Measurements from ENCODE around the gene NSD2. TPM values are rescaled to one million over a fixed set of nuclear protein-coding genes. Genes with fewer than 3 reads are reported as not detected.
"Not testable (repeated sequence)": the region's sequence is repeated elsewhere in the genome, so short reads cannot be mapped to it uniquely, and the experiment has no call there.

The NSD2 gene
- total and polyA plus RNA-seq, 4 experiments from 2014 or later = 1.1 to 57.4 (median 33.2) TPM

- Mint-ChIP-seq H3K9me3 (peaks cover 4 to 42% (median 27%) of the 10 kb centered on the region in 8 donors), H3K4me1 (peaks cover 11 to 40% (median 31%) of the 10 kb centered on the region in 4 donors), H3K27ac (peak overlapping the region in 3 of 7 donors; percentile 36 to 57 (median 42)), H3K36me3 (peaks cover 54 to 61% of the 10 kb centered on the region in 2 donors), H3K4me3 (peak overlapping the region in 1 of 8 donors; percentile 9), H3K27me3 (no peaks in the 10 kb centered on the region)
- no peaks in the 10 kb centered on the region for H3K27me3 ChIP-seq (ENCODE audit: insufficient read depth, low read length)
- peaks cover 14% of the 10 kb centered on the region for H3K36me3 ChIP-seq (ENCODE audit: insufficient read depth, low read length)
- H3K4me3 ChIP-seq (ENCODE audit: low read length in 2 of 2) = no peak overlapping the region
- ChIA-PET CTCF (ENCODE audit: partially characterized antibody) (interaction anchor here (1.1 kb wide), 1 partner anchor 10 kb away, joined by 3 read pairs; no protein-coding TSS in a partner anchor), POLR2A (ENCODE audit: partially characterized antibody) (no interaction called here)
- H3K4me1 ChIP-seq (ENCODE audit: insufficient read depth, low read length) = no peaks in the 10 kb centered on the region
- no peak for DNase-seq
- H3K9me3 ChIP-seq (ENCODE audit: control insufficient read depth in 1 of 2, low read length in 2 of 2) = peaks cover 0 to 6% of the 10 kb centered on the region in 2 donors
- H3K27ac ChIP-seq (ENCODE audit: low read depth, low read length) = no peak overlapping the region
- intact Hi-C loops (cut with micrococcal nuclease) = no loop called here
Measured at GRCh38 chr4:1994938-1995337, 123.7 kb downstream of the NSD2 start.

DNA sequence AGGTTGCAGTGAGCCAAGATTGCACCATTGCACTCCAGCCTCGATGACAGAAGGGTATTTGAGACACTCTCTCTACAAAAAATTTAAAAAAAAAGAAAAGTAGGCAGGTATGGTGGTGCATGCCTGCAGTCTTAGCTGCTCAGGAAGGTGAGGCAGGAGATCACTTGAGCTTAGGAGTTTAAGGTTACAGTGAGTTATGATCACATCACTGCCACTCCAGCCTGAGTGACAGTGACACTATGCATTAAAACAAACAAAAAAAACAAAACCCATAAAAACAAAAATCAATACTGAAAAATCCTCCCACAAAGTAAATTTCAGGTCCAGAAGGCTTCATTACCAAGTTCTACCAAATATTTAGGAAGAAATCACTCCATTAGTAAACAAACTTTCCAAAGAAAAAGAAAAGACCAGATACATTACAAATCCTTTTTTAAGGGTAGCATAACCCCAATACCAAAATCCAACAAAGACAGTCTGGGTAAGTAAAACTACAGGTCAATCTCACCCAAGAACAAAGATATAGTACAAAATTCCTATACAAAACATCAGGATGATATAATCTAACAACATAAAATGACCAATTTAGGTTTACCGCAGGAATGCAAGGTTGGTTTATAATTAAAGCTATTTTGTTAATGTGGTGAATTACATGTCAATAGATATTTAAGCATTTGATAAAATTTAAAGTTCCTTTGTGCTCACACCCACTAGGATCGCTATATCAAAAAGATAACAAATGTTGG is 125.8 kb downstream of the NSD2 start:
- H3K27me3 Mint-ChIP-seq = no peaks in the 10 kb centered on the region
- H3K27me3 ChIP-seq (ENCODE audit: insufficient read depth, low read length) = no peaks in the 10 kb centered on the region
- no peaks in the 10 kb centered on the region for H3K4me1 ChIP-seq (ENCODE audit: insufficient read depth, low read length)
- H3K4me3 Mint-ChIP-seq = no peak overlapping the region
- H3K4me3 ChIP-seq (ENCODE audit: low read length in 2 of 2) = no peak overlapping the region
- no peak for DNase-seq
- H3K36me3 ChIP-seq (ENCODE audit: insufficient read depth, low read length) = peaks cover 4% of the 10 kb centered on the region
- H3K27ac ChIP-seq (ENCODE audit: low read depth, low read length) = no peak overlapping the region
- intact Hi-C loops (cut with micrococcal nuclease) = no loop called here
- H3K27ac Mint-ChIP-seq = no peak overlapping the region
- peaks cover 57 to 59% of the 10 kb centered on the region in 2 donors for H3K36me3 Mint-ChIP-seq
- POLR2A ChIA-PET (ENCODE audit: partially characterized antibody) = interaction anchor here (1.2 kb wide), 1 partner anchor 13 kb away, joined by 7 read pairs; no protein-coding TSS in a partner anchor
- peaks cover 4 to 45% (median 31%) of the 10 kb centered on the region in 8 donors for H3K9me3 Mint-ChIP-seq
- CTCF ChIA-PET (ENCODE audit: partially characterized antibody) = no interaction called here
- peaks cover 0 to 6% of the 10 kb centered on the region in 2 donors for H3K9me3 ChIP-seq (ENCODE audit: control insufficient read depth in 1 of 2, low read length in 2 of 2)
- H3K4me1 Mint-ChIP-seq = peaks cover 17 to 57% (median 42%) of the 10 kb centered on the region in 4 donors

DNA sequence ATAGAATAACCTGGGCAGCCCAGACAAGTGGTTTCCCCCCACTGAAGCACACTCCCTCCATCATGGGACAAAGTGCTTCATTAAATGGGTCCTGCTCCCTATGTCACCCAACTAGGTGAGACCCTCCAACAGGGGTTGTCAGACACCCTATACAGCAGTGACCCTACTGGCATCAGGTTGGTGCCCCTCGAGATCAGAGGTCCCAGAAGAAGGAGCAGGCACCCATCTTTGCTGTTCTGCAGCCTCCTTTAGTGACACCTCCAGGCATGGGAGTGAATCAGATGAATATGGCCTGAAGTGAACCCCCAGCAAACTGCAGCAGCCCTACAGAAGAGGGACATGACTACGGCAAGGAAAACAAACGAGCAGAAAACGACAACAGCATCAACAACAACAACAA is 126.5 kb downstream of the NSD2 start:
- Histone ChIP-seq H3K4me1 (ENCODE audit: insufficient read depth, low read length) (peaks cover 6% of the 10 kb centered on the region), H3K4me3 (ENCODE audit: low read length in 2 of 2) (no peak overlapping the region), H3K27me3 (ENCODE audit: insufficient read depth, low read length) (no peaks in the 10 kb centered on the region), H3K27ac (ENCODE audit: low read depth, low read length) (no peak overlapping the region), H3K36me3 (ENCODE audit: insufficient read depth, low read length) (peaks cover 4% of the 10 kb centered on the region), H3K9me3 (ENCODE audit: control insufficient read depth in 1 of 2, low read length in 2 of 2) (peaks cover 0 to 6% of the 10 kb centered on the region in 2 donors)
- ChIA-PET POLR2A (ENCODE audit: partially characterized antibody) (interaction anchor here (0.7 kb wide), 1 partner anchor 223 kb away, joined by 3 read pairs; no protein-coding TSS in a partner anchor), CTCF (ENCODE audit: partially characterized antibody) (no interaction called here)
- intact Hi-C loops (cut with micrococcal nuclease) = no loop called here
- no peak overlapping the region for H3K27ac Mint-ChIP-seq
- H3K36me3 Mint-ChIP-seq = peaks cover 63 to 64% of the 10 kb centered on the region in 2 donors
- no peak overlapping the region for H3K4me3 Mint-ChIP-seq
- H3K9me3 Mint-ChIP-seq = peaks cover 4 to 45% (median 31%) of the 10 kb centered on the region in 8 donors
- DNase-seq = no peak
- peaks cover 22 to 63% (median 48%) of the 10 kb centered on the region in 4 donors for H3K4me1 Mint-ChIP-seq
- H3K27me3 Mint-ChIP-seq = no peaks in the 10 kb centered on the region

- Mint-ChIP-seq H3K36me3 (peaks cover 68 to 70% of the 10 kb centered on the region in 2 donors), H3K27ac (no peak overlapping the region), H3K4me3 (peak overlapping the region in 2 of 8 donors; percentile 17 to 24), H3K27me3 (no peaks in the 10 kb centered on the region), H3K9me3 (peaks cover 4 to 45% (median 31%) of the 10 kb centered on the region in 8 donors), H3K4me1 (peaks cover 28 to 69% (median 54%) of the 10 kb centered on the region in 4 donors)
- Histone ChIP-seq H3K4me3 (ENCODE audit: low read length in 2 of 2) (no peak overlapping the region), H3K36me3 (ENCODE audit: insufficient read depth, low read length) (peaks cover 4% of the 10 kb centered on the region), H3K27ac (ENCODE audit: low read depth, low read length) (no peak overlapping the region), H3K4me1 (ENCODE audit: insufficient read depth, low read length) (peaks cover 12% of the 10 kb centered on the region), H3K9me3 (ENCODE audit: control insufficient read depth in 1 of 2, low read length in 2 of 2) (peaks cover 0 to 6% of the 10 kb centered on the region in 2 donors), H3K27me3 (ENCODE audit: insufficient read depth, low read length) (no peaks in the 10 kb centered on the region)
- POLR2A ChIA-PET (ENCODE audit: partially characterized antibody) = interaction anchor here (0.6 to 0.7 kb wide), 2 partner anchors 191 to 223 kb away, joined by 3 read pairs; no protein-coding TSS in a partner anchor
- DNase-seq = no peak
- CTCF ChIA-PET (ENCODE audit: partially characterized antibody) = no interaction called here
- intact Hi-C loops (cut with micrococcal nuclease) = no loop called here
Measured at GRCh38 chr4:1998296-1998695, 127.1 kb downstream of the NSD2 start.

- H3K27me3 ChIP-seq (ENCODE audit: insufficient read depth, low read length); CTCF ChIA-PET (ENCODE audit: partially characterized antibody); H3K4me3 ChIP-seq (ENCODE audit: low read length in 2 of 2); H3K9me3 ChIP-seq (ENCODE audit: control insufficient read depth in 1 of 2, low read length in 2 of 2); H3K4me3 Mint-ChIP-seq; POLR2A ChIA-PET (ENCODE audit: partially characterized antibody); intact Hi-C loops (cut with micrococcal nuclease); H3K27ac ChIP-seq (ENCODE audit: low read depth, low read length); H3K27me3 Mint-ChIP-seq; DNase-seq; H3K36me3 ChIP-seq (ENCODE audit: insufficient read depth, low read length): not testable (repeated sequence)
- Mint-ChIP-seq H3K9me3 (peaks cover 4 to 45% (median 31%) of the 10 kb centered on the region in 8 donors), H3K36me3 (peaks cover 70 to 71% of the 10 kb centered on the region in 2 donors), H3K4me1 (peaks cover 30 to 72% (median 56%) of the 10 kb centered on the region in 4 donors), H3K27ac (peak overlapping the region in 1 of 7 donors; percentile 60)
- H3K4me1 ChIP-seq (ENCODE audit: insufficient read depth, low read length) = peaks cover 12% of the 10 kb centered on the region
Measured at GRCh38 chr4:1999308-1999707, 128.1 kb downstream of the NSD2 start.

DNA sequence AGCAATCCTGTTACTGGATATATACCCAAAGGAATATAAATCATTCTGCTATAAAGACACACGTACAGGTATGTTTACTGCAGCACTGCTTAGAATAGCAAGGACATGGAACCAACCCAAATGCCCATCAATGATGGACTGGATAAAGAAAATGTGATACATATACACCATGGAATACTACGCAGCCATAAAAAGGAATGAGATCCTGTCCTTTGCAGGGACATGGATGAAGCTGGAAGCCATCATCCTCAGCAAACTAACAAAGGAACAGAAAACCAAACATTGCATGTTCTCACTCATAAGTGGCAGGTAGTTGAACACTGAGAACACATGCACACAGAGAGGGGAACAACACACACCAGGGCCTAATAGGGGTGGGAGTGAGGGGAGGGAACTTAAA is 132.2 kb downstream of the NSD2 start:
- H3K4me3 ChIP-seq (ENCODE audit: low read length in 2 of 2); POLR2A ChIA-PET (ENCODE audit: partially characterized antibody); CTCF ChIA-PET (ENCODE audit: partially characterized antibody); H3K27me3 ChIP-seq (ENCODE audit: insufficient read depth, low read length); DNase-seq; H3K27me3 Mint-ChIP-seq; H3K36me3 ChIP-seq (ENCODE audit: insufficient read depth, low read length); H3K27ac ChIP-seq (ENCODE audit: low read depth, low read length); H3K4me3 Mint-ChIP-seq; H3K9me3 ChIP-seq (ENCODE audit: control insufficient read depth in 1 of 2, low read length in 2 of 2): not testable (repeated sequence)
- H3K4me1 ChIP-seq (ENCODE audit: insufficient read depth, low read length) = peaks cover 30% of the 10 kb centered on the region
- intact Hi-C loops (cut with micrococcal nuclease) = loop anchor here (10.0 kb wide), 1 partner anchor 129 kb away; the partner anchor contains the start of gene NSD2
- H3K36me3 Mint-ChIP-seq = peaks cover 43 to 62% of the 10 kb centered on the region in 2 donors
- H3K27ac Mint-ChIP-seq = peak overlapping the region in 2 of 7 donors; percentile 6 to 37
- H3K4me1 Mint-ChIP-seq = peaks cover 41 to 74% (median 63%) of the 10 kb centered on the region in 4 donors
- H3K9me3 Mint-ChIP-seq = peaks cover 3 to 20% (median 16%) of the 10 kb centered on the region in 8 donors

DNA sequence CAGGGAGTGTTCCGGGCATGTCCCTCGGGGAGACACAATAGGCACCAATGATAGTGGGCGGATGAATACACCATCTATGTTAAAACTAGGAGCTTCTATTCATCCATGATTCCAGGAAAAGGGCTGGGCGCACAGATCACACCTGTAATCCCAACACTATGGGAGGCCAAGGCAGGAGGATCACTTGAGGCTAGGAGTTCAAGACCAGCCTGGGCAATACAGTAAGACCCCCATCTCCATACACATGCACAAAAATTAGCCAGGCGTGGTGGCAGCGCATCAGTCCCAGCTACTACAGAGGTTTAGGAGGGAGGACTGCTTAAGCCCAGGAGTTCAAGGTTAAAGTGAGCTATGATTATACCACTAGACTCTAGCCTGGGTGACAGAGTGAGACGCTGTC is 135.2 kb downstream of the NSD2 start:
- ChIA-PET POLR2A (ENCODE audit: partially characterized antibody) (no interaction called here), CTCF (ENCODE audit: partially characterized antibody) (no interaction called here)
- no peak for DNase-seq
- Mint-ChIP-seq H3K36me3 (peaks cover 13 to 40% of the 10 kb centered on the region in 2 donors), H3K4me1 (peaks cover 42 to 59% (median 46%) of the 10 kb centered on the region in 4 donors), H3K27ac (peak overlapping the region in 2 of 7 donors; percentile 54 to 85), H3K27me3 (no peaks in the 10 kb centered on the region), H3K9me3 (peaks cover 0 to 4% (median 0%) of the 10 kb centered on the region in 8 donors), H3K4me3 (peak overlapping the region in 7 of 8 donors; percentile 11 to 93 (median 77))
- no peaks in the 10 kb centered on the region for H3K27me3 ChIP-seq (ENCODE audit: insufficient read depth, low read length)
- H3K4me1 ChIP-seq (ENCODE audit: insufficient read depth, low read length) = peaks cover 39% of the 10 kb centered on the region
- H3K9me3 ChIP-seq (ENCODE audit: control insufficient read depth in 1 of 2, low read length in 2 of 2) = no peaks in the 10 kb centered on the region
- H3K36me3 ChIP-seq (ENCODE audit: insufficient read depth, low read length) = no peaks in the 10 kb centered on the region
- H3K4me3 ChIP-seq (ENCODE audit: low read length in 2 of 2) = no peak overlapping the region
- no peak overlapping the region for H3K27ac ChIP-seq (ENCODE audit: low read depth, low read length)
- intact Hi-C loops (cut with micrococcal nuclease) = loop anchor here (5.0 to 10.0 kb wide), 2 partner anchors 132 to 1286 kb away; partner anchors contain the start of genes NSD2 and RGS12
